Ishikawa (cell line): ENCODE data around the gene PIEZO1.

ENCODE experiments used
- EGR1 ChIP-seq: IDR thresholded peaks from 2 replicates; pipeline ENCODE4 v1.6.1; 2012
- EP300 ChIP-seq: IDR thresholded peaks from 2 replicates; pipeline ENCODE4 v1.6.1; 2012; ENCODE audit warnings: borderline replicate concordance

- TF ChIP-seq EP300 (no peak), EGR1 (no peak)
Measured at GRCh38 chr16:88667461-88667860, 117.6 kb downstream of the PIEZO1 start.
